Measurements from ENCODE around the gene DHFR. TPM values are rescaled to one million over a fixed set of nuclear protein-coding genes. Genes with fewer than 3 reads are reported as not detected.
"Not testable (repeated sequence)": the region's sequence is repeated elsewhere in the genome, so short reads cannot be mapped to it uniquely, and the experiment has no call there.

Gene DHFR
- total and polyA plus RNA-seq, 10 donors: 8.6 to 23.0 (median 16.3) TPM

DNA sequence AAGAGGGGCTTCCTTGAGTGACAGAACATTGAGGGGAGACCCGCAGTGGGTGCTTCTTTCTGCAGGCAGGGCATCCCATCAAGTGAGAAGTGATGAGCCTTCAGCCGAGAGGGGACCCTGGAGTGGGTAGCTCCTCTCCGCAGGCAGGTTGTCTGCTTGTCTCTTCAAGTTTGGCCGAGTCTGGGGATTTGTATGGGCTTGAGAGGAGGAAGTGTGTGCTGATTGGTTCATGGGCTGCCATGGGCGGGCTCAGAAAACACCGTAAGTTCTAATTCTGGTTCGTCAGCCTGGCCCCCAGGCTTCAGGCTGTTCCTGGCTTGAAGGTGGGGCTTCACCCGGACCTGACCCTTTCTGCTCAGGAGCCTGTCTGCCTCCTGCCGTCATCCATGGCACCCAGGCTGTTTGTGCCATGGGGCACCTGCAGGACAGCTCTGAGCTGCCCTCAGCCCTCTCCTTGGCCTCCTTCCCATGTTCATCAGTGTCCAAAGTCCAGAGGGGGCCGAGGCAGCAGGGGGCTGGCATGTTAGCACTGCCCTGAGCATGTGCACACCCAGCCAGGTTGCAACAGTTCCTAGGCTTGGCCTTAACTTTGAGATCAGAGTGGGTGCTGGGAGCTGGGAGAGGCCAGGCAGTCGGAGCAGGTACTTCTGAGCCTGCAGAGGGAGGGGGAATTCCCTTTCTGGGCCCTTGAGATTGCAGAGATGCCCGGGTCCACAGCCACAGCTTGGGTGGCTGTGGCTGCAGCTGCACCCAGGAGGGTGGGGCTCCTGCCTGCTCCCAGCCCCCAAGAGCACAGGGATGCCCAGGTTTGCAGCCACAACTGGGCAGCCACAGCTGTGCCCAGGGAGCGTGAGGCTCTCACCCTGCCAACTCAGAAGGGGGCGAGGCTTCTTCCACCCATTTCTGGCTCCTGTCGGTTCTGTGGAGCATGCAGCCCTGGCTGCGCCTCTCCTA, 13.5 kb upstream of the DHFR start:
- Histone ChIP-seq H3K4me1 (peaks cover 0 to 21% (median 0%) of the 10 kb centered on the region in 6 donors), H3K36me3 (peaks cover 3 to 90% (median 38%) of the 10 kb centered on the region in 6 donors), H3K4me3 (peak overlapping the region in 2 of 8 donors; percentile 16 to 44), H3K27me3 (replicated peaks in 1 of 7) (no peaks in the 10 kb centered on the region), H3K9me3 (no peaks in the 10 kb centered on the region), H3K27ac (peak overlapping the region in 2 of 8 donors; percentile 7 to 32)
- WGBS, 5 donors: 74 to 86% (median 84%) methylated on average over 10 to 16 of the region's 16 CpGs
- TF ChIP-seq POLR2AphosphoS5 (IDR thresholded peaks at IDR 0.05): peak in 2 of 3 donors; percentile 32 to 40
- no peak for TF ChIP-seq POLR2A (IDR thresholded peaks at IDR 0.05)
- peak; percentile 79 for DNase-seq
- intact Hi-C loops (cut with DNase I; ENCODE audit: low total_unique reads): no loop called here

DNA sequence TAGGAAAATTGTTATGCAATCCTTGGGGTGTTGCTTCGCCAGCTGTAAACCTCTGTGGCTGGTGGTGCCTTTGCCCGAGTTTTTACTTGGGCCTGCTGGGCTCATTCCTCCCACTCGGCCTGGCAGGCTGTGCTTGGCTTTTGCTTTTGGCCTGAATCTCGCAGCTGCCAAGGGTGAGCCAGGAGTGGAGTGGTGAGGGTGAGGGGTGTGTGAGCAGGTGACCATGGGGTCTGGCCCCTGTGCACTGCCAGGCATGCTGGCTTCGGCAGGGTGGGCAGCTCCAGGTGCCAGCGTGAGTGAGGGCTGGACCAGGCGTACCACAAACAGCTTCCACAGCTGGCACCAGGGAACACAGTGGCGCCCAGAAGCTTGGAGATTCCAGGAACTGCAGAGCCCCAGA, 12.6 kb upstream of the DHFR start:
- H3K27me3 ChIP-seq (replicated peaks in 1 of 7): no peaks in the 10 kb centered on the region
- DNase-seq: peak; percentile 55
- H3K27ac ChIP-seq: no peak overlapping the region
- H3K4me3 ChIP-seq: no peak overlapping the region
- H3K9me3 ChIP-seq: no peaks in the 10 kb centered on the region
- H3K4me1 ChIP-seq: peaks cover 0 to 19% (median 0%) of the 10 kb centered on the region in 6 donors
- intact Hi-C loops (cut with DNase I; ENCODE audit: low total_unique reads): no loop called here
- peaks cover 3 to 91% (median 35%) of the 10 kb centered on the region in 6 donors for H3K36me3 ChIP-seq
- TF ChIP-seq, protein P1, sequence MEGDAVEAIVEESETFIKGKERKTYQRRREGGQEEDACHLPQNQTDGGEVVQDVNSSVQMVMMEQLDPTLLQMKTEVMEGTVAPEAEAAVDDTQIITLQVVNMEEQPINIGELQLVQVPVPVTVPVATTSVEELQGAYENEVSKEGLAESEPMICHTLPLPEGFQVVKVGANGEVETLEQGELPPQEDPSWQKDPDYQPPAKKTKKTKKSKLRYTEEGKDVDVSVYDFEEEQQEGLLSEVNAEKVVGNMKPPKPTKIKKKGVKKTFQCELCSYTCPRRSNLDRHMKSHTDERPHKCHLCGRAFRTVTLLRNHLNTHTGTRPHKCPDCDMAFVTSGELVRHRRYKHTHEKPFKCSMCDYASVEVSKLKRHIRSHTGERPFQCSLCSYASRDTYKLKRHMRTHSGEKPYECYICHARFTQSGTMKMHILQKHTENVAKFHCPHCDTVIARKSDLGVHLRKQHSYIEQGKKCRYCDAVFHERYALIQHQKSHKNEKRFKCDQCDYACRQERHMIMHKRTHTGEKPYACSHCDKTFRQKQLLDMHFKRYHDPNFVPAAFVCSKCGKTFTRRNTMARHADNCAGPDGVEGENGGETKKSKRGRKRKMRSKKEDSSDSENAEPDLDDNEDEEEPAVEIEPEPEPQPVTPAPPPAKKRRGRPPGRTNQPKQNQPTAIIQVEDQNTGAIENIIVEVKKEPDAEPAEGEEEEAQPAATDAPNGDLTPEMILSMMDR (IDR thresholded peaks at IDR 0.05 in 8 of 11, conservative IDR thresholded peaks at IDR 0.05 in 3 of 11): no peak
- no peak for TF ChIP-seq POLR2AphosphoS5 (IDR thresholded peaks at IDR 0.05)
- no peak for TF ChIP-seq POLR2A (IDR thresholded peaks at IDR 0.05)
- 82 to 96% (median 87%) methylated on average over 8 of the region's 8 CpGs for WGBS, 5 donors

DNA sequence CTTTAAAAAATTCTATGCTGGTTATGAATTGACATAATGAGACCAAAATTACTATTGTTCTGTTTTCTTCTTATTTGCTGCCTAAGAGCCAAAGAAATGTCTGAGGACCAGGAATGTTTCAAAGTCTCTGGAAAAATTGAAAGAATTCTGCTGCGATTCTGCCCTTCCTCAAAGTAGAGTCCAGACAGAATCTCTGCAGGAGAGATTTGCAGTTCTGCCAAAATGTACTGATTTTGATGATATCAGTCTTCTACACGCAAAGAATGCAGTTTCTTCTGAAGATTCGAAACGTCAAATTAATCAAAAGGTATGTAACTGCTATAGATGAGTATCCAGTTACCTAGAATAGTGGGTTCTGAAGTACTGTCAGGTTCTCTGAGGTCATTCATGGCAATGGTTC, 10.3 kb upstream of the DHFR start:
- Histone ChIP-seq H3K36me3 (peaks cover 3 to 97% (median 49%) of the 10 kb centered on the region in 6 donors), H3K4me1 (peaks cover 0 to 10% (median 0%) of the 10 kb centered on the region in 6 donors), H3K9me3 (no peaks in the 10 kb centered on the region), H3K27ac (no peak overlapping the region), H3K27me3 (replicated peaks in 1 of 7) (no peaks in the 10 kb centered on the region), H3K4me3 (no peak overlapping the region)
- 93 to 97% (median 95%) methylated on average over 4 of the region's 4 CpGs for WGBS, 5 donors
- DNase-seq: no peak
- intact Hi-C loops (cut with DNase I; ENCODE audit: low total_unique reads): no loop called here
- TF ChIP-seq, protein P1 (IDR thresholded peaks at IDR 0.05 in 8 of 11, conservative IDR thresholded peaks at IDR 0.05 in 3 of 11): no peak
- TF ChIP-seq POLR2AphosphoS5 (IDR thresholded peaks at IDR 0.05): no peak
- no peak for TF ChIP-seq POLR2A (IDR thresholded peaks at IDR 0.05)

DNA sequence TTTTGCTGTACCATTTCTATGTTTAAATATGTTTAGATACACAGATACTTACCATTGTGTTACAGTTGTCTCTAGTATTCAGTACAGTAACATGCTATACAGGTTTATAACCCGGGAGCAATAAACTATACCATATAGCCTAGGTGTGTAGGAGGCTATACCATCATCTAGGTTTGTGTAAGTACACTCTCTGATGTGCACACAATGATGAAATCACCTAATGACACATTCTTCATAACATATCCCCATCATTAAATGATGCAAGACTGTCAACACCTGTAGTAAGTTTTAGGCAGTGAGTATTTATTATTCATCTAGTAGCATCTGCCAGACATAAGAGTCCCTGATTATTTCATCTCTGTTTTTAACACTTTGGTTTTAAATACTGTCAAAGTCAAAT, 7.3 kb upstream of the DHFR start:
- no peak overlapping the region for H3K27ac ChIP-seq
- intact Hi-C loops (cut with DNase I; ENCODE audit: low total_unique reads): no loop called here
- peaks cover 3 to 100% (median 64%) of the 10 kb centered on the region in 6 donors for H3K36me3 ChIP-seq
- WGBS, 5 donors: 46 to 100% (median 94%) methylated on average over 1 of the region's 1 CpG
- no peak for TF ChIP-seq POLR2AphosphoS5 (IDR thresholded peaks at IDR 0.05)
- no peak for TF ChIP-seq POLR2A (IDR thresholded peaks at IDR 0.05)
- TF ChIP-seq, protein P1 (IDR thresholded peaks at IDR 0.05 in 8 of 11, conservative IDR thresholded peaks at IDR 0.05 in 3 of 11): no peak
- H3K4me1 ChIP-seq: no peaks in the 10 kb centered on the region
- no peak for DNase-seq
- H3K27me3 ChIP-seq (replicated peaks in 1 of 7): no peaks in the 10 kb centered on the region
- H3K4me3 ChIP-seq: no peak overlapping the region
- no peaks in the 10 kb centered on the region for H3K9me3 ChIP-seq

DNA sequence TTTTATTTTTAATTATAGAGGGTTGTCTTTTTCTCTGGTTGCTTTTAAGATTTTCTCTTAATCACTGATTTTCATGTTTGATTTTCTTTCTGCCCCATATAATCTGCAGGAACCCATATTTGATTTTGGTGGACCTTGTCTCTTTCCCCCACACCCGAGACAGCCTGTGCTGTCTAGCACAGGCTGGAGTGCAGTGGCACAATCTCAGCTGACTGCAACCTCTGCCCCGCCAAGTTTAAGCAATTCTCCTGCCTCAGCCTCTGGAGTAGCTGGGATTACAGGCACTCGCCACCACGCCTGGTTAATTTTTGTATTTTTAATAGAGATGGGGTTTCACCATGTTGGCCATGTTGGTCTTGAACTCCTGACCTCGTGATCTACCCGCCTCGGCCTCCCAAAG, 5.9 kb upstream of the DHFR start:
- H3K4me3 ChIP-seq; H3K27me3 ChIP-seq (replicated peaks in 1 of 7); intact Hi-C loops (cut with DNase I; ENCODE audit: low total_unique reads); H3K4me1 ChIP-seq; H3K27ac ChIP-seq; DNase-seq; H3K9me3 ChIP-seq: not testable (repeated sequence)
- 85 to 97% (median 93%) methylated on average over 7 of the region's 7 CpGs for WGBS, 5 donors
- H3K36me3 ChIP-seq: peaks cover 0 to 95% (median 58%) of the 10 kb centered on the region in 6 donors
